Activated naive CD4-positive, alpha-beta T cell treated with anti-CD3 and anti-CD28 coated beads for 36 hours (primary cell): ENCODE measurements around the gene MIA2. TPM values are rescaled to one million over a fixed set of nuclear protein-coding genes. Genes with fewer than 3 reads are reported as not detected.
"Not testable (repeated sequence)": the region's sequence is repeated elsewhere in the genome, so short reads cannot be mapped to it uniquely, and the experiment has no call there.

ENCODE experiments used
- CTCF ChIA-PET: fragments of 350-600 bp; sonication (Branson Sonifier 250); formaldehyde crosslinking; loops from one replicate; lab custom pipeline; 2021; ENCODE audit warnings: antibody characterized with exemption; lab: Charles Lee
- DNase-seq: peaks from one replicate; pipeline ENCODE4 v3.0.0-alpha.2; 2020
- H3K27ac Mint-ChIP-seq: one replicate; pipeline ENCODE4 v1.8.0; 2021; ENCODE audit warnings: mild to moderate bottlenecking, mixed read lengths
- H3K27me3 Mint-ChIP-seq: one replicate; pipeline ENCODE4 v1.8.0; 2021; ENCODE audit warnings: low read depth, mixed read lengths
- H3K36me3 Mint-ChIP-seq: one replicate; pipeline ENCODE4 v1.8.0; 2021; ENCODE audit warnings: low read depth, mixed read lengths
- H3K4me1 Mint-ChIP-seq: one replicate; pipeline ENCODE4 v1.8.0; 2021; ENCODE audit warnings: low read depth, mixed read lengths
- H3K4me3 Mint-ChIP-seq: one replicate; pipeline ENCODE4 v1.8.0; 2021; ENCODE audit warnings: mild to moderate bottlenecking, moderate library complexity, mixed read lengths
- H3K9me3 Mint-ChIP-seq: one replicate; pipeline ENCODE4 v1.8.0; 2021; ENCODE audit warnings: mixed read lengths
- intact Hi-C: fragments of 100-400 bp; cut with micrococcal nuclease; formaldehyde crosslinking; loops from one replicate; pipeline ENCODE4 v1.15.1; 2023
- total RNA-seq, 2 experiments: library from RNA; stranded (reverse); gene quantifications; one replicate each; pipeline ENCODE4 v1.2.3, GENCODE V29; 2021

The MIA2 gene
- total RNA-seq, 2 experiments from 2014 or later, result 19.9 to 20.9 TPM

- H3K9me3 Mint-ChIP-seq, H3K27ac Mint-ChIP-seq, H3K4me3 Mint-ChIP-seq, DNase-seq, H3K27me3 Mint-ChIP-seq, intact Hi-C loops: not testable (repeated sequence)
- peaks cover 29% of the 10 kb centered on the region for H3K36me3 Mint-ChIP-seq
- H3K4me1 Mint-ChIP-seq, result peaks cover 32% of the 10 kb centered on the region
- CTCF ChIA-PET, result interaction anchor here (0.6 to 0.9 kb wide), 2 partner anchors 37 to 49 kb away, joined by 3 read pairs; no protein-coding TSS in a partner anchor
Measured at GRCh38 chr14:39280678-39281077, 47.0 kb downstream of the MIA2 start.

DNA sequence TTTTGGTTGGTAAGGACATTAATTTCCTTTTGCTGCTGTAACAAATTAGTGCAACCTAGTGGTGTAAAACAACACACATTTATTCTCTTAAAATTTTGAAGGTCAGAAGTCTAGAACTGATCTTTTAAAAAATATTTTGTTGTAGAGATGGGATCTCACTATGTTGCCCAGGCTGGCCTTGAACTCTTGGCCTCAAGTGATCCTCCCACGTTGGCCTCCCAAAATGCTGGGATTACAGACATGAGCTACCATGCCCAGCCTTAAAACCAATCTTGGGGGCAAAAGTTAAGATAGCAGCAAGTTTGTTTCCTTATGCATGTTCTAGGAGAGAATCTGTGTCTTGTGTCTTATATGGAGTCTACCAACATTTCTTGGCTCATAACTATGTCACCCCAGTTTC lies 55.8 kb downstream of the MIA2 start:
- H3K9me3 Mint-ChIP-seq, result no peaks in the 10 kb centered on the region
- no peak overlapping the region for H3K4me3 Mint-ChIP-seq
- intact Hi-C loops, result no loop called here
- no peaks in the 10 kb centered on the region for H3K27me3 Mint-ChIP-seq
- CTCF ChIA-PET, result interaction anchor here (0.5 kb wide), 1 partner anchor 136 kb away, joined by 3 read pairs; no protein-coding TSS in a partner anchor
- peaks cover 1% of the 10 kb centered on the region for H3K4me1 Mint-ChIP-seq
- H3K27ac Mint-ChIP-seq, result no peak overlapping the region
- no peak for DNase-seq
- H3K36me3 Mint-ChIP-seq, result peaks cover 24% of the 10 kb centered on the region

GRCh38 chr14:39291701-39292100 lies 58.0 kb downstream of the MIA2 start:
- H3K36me3 Mint-ChIP-seq, result peaks cover 25% of the 10 kb centered on the region
- no peak for DNase-seq
- intact Hi-C loops, result no loop called here
- H3K27ac Mint-ChIP-seq, result no peak overlapping the region
- H3K4me3 Mint-ChIP-seq, result no peak overlapping the region
- H3K4me1 Mint-ChIP-seq, result no peaks in the 10 kb centered on the region
- no peaks in the 10 kb centered on the region for H3K9me3 Mint-ChIP-seq
- H3K27me3 Mint-ChIP-seq, result no peaks in the 10 kb centered on the region
- CTCF ChIA-PET, result interaction anchor here (0.6 kb wide), 1 partner anchor 42 kb away, joined by 3 read pairs; no protein-coding TSS in a partner anchor

GRCh38 chr14:39293629-39294028 lies 59.9 kb downstream of the MIA2 start:
- no peak for DNase-seq
- Mint-ChIP-seq H3K4me1 (no peaks in the 10 kb centered on the region), H3K4me3 (no peak overlapping the region), H3K27ac (no peak overlapping the region), H3K36me3 (peaks cover 27% of the 10 kb centered on the region), H3K9me3 (no peaks in the 10 kb centered on the region), H3K27me3 (no peaks in the 10 kb centered on the region)
- CTCF ChIA-PET, result interaction anchor here (0.6 kb wide), 1 partner anchor 14 kb away, joined by 3 read pairs; no protein-coding TSS in a partner anchor
- intact Hi-C loops, result no loop called here

DNA sequence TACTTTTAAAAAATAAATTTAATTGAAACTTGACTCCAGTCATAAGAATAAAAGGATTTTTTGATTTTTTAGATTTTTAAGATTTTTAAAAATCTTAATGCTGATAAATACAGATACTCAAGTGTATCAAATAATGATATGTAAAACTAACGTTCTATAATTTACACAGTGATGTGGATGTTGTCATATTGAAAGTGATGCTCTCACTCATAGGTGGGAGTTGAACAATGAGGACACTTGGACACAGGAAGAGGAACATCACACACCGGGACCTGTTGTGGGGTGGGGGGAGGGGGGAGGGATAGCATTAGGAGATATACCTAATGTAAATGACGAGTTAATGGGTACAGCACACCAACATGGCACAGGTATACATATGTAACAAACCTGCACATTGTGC lies 66.7 kb downstream of the MIA2 start:
- CTCF ChIA-PET, DNase-seq, H3K9me3 Mint-ChIP-seq, H3K4me1 Mint-ChIP-seq, H3K27me3 Mint-ChIP-seq, H3K27ac Mint-ChIP-seq, intact Hi-C loops, H3K4me3 Mint-ChIP-seq: not testable (repeated sequence)
- peaks cover 33% of the 10 kb centered on the region for H3K36me3 Mint-ChIP-seq

- Mint-ChIP-seq H3K4me3 (no peak overlapping the region), H3K27ac (no peak overlapping the region), H3K36me3 (peaks cover 29% of the 10 kb centered on the region), H3K9me3 (no peaks in the 10 kb centered on the region), H3K4me1 (peaks cover 6% of the 10 kb centered on the region), H3K27me3 (no peaks in the 10 kb centered on the region)
- CTCF ChIA-PET, result no interaction called here
- DNase-seq, result no peak
- intact Hi-C loops, result no loop called here
Measured at GRCh38 chr14:39302124-39302810, 68.6 kb downstream of the MIA2 start.

DNA sequence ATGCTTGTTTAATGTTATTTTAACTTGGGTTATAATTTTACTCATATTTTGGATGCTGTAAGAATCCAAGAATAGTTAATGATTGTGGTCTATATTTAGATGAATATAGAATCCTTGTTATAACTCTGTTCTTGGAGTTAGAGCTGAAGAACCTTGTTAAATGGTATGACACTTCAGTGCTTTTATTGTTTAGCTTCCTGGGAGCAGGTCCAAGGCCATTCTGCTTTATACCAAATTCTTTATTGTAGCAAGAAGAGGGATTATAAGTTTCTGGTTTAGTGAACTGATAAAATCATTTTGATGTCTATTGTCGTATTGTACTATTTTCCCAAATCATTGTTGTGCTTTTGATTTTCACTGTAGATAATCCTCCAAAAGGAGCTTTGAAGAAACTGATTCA lies 69.4 kb downstream of the MIA2 start:
- peaks cover 26% of the 10 kb centered on the region for H3K36me3 Mint-ChIP-seq
- intact Hi-C loops, result no loop called here
- CTCF ChIA-PET, result no interaction called here
- H3K27me3 Mint-ChIP-seq, result no peaks in the 10 kb centered on the region
- peaks cover 6% of the 10 kb centered on the region for H3K4me1 Mint-ChIP-seq
- no peak overlapping the region for H3K27ac Mint-ChIP-seq
- H3K9me3 Mint-ChIP-seq, result no peaks in the 10 kb centered on the region
- DNase-seq, result no peak
- H3K4me3 Mint-ChIP-seq, result no peak overlapping the region

DNA sequence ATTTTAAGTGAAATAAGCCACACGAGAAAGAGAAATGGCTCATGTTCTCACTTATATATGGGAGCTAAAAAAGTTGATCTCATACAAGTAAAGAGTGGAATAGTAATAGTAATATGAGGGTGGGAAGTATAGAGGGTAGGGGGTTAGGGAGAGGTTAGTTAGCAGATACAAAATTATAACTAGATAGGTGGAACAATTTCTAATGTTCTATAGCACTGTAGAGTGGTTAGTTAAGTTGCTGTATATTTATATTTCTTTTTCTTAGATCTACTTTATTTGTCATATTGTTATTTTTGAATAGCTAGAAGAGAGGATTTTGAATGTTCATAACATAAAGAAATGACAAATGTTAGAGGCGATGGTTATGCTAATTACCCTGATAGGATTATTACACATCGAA lies 74.1 kb downstream of the MIA2 start:
- intact Hi-C loops, result no loop called here
- CTCF ChIA-PET, result interaction anchor here (0.6 kb wide), 1 partner anchor 413 kb away, joined by 3 read pairs; no protein-coding TSS in a partner anchor
- Mint-ChIP-seq H3K9me3 (no peaks in the 10 kb centered on the region), H3K27me3 (no peaks in the 10 kb centered on the region), H3K4me1 (no peaks in the 10 kb centered on the region), H3K4me3 (no peak overlapping the region), H3K36me3 (peaks cover 26% of the 10 kb centered on the region), H3K27ac (no peak overlapping the region)
- no peak for DNase-seq

DNA sequence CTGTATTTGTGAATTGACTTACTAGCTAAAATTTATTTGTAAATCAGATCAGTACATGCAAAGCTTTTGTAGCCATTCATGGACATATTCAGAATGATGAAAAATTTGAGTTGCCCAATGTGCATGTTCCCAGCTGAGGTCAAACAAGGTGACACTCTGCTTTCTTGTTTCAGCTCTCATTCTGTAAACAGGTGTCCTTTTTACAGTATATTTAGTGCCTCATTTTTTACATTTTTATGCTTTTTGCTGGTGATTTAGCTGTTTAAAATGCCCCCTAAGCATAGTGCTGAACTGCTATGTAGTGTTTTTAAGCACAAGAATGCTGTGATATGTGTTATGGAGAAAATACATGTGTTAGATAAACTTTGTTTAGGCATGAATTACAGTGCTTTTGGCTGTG lies 76.3 kb downstream of the MIA2 start:
- Mint-ChIP-seq H3K27me3 (no peaks in the 10 kb centered on the region), H3K36me3 (peaks cover 19% of the 10 kb centered on the region), H3K27ac (no peak overlapping the region), H3K9me3 (no peaks in the 10 kb centered on the region), H3K4me1 (no peaks in the 10 kb centered on the region), H3K4me3 (no peak overlapping the region)
- intact Hi-C loops, result no loop called here
- CTCF ChIA-PET, result interaction anchor here (0.7 to 0.9 kb wide), 2 partner anchors 59 to 903 kb away, joined by 3 read pairs; no protein-coding TSS in a partner anchor
- DNase-seq, result no peak

- no peak overlapping the region for H3K4me3 Mint-ChIP-seq
- H3K4me1 Mint-ChIP-seq, result no peaks in the 10 kb centered on the region
- CTCF ChIA-PET, result no interaction called here
Measured at GRCh38 chr14:39315859-39316444, 82.2 kb downstream of the MIA2 start.

GRCh38 chr14:39316830-39317553 lies 83.3 kb downstream of the MIA2 start:
- CTCF ChIA-PET, result no interaction called here
- Mint-ChIP-seq H3K9me3 (no peaks in the 10 kb centered on the region), H3K27me3 (no peaks in the 10 kb centered on the region), H3K4me1 (no peaks in the 10 kb centered on the region), H3K27ac (no peak overlapping the region), H3K36me3 (peaks cover 12% of the 10 kb centered on the region), H3K4me3 (no peak overlapping the region)
- no peak for DNase-seq
- intact Hi-C loops, result no loop called here

More at GRCh38 chr14:39315859-39316444, 82.2 kb downstream of the MIA2 start:
- intact Hi-C loops, result no loop called here
- no peaks in the 10 kb centered on the region for H3K9me3 Mint-ChIP-seq
- H3K27me3 Mint-ChIP-seq, result no peaks in the 10 kb centered on the region
- peaks cover 12% of the 10 kb centered on the region for H3K36me3 Mint-ChIP-seq
- DNase-seq, result no peak
- H3K27ac Mint-ChIP-seq, result no peak overlapping the region

- peaks cover 11% of the 10 kb centered on the region for H3K36me3 Mint-ChIP-seq
- H3K4me3 Mint-ChIP-seq, result no peak overlapping the region
- DNase-seq, result no peak
- H3K27ac Mint-ChIP-seq, result no peak overlapping the region
- H3K27me3 Mint-ChIP-seq, result no peaks in the 10 kb centered on the region
- intact Hi-C loops, result no loop called here
- CTCF ChIA-PET, result no interaction called here
- no peaks in the 10 kb centered on the region for H3K4me1 Mint-ChIP-seq
- no peaks in the 10 kb centered on the region for H3K9me3 Mint-ChIP-seq
Measured at GRCh38 chr14:39318574-39318973, 84.9 kb downstream of the MIA2 start.
